Lower lobe of right lung (tissue), 2 donors: ENCODE results near the gene R3HDM2. TPM values are rescaled to one million over a fixed set of nuclear protein-coding genes. Genes with fewer than 3 reads are reported as not detected.
A peak's percentile ranks its signal among the peaks of the same experiment; 100 is the strongest.
"Not testable (repeated sequence)": the region's sequence is repeated elsewhere in the genome, so short reads cannot be mapped to it uniquely, and the experiment has no call there.

Source experiments
- ATAC-seq, 2 donors: fragments of 200-7000 bp; cut with Tn5 transposase; one replicate each; pipeline ENCODE4 v1.9.1; 2020 to 2022; ENCODE audit warnings: mild to moderate bottlenecking in 2 of 2, moderate library complexity in 2 of 2
- DNase-seq: peaks from one replicate; pipeline ENCODE4 v3.0.0-alpha.2; 2020
- H3K27ac ChIP-seq: fragments of 200-600 bp; one replicate; pipeline ENCODE4 v1.8.0; 2022
- H3K27me3 ChIP-seq: fragments of 200-600 bp; one replicate; pipeline ENCODE4 v1.8.0; 2022; ENCODE audit warnings: low read depth
- H3K36me3 ChIP-seq: fragments of 200-600 bp; one replicate; pipeline ENCODE4 v1.8.0; 2022; ENCODE audit warnings: mild to moderate bottlenecking
- H3K4me1 ChIP-seq: fragments of 200-600 bp; one replicate; pipeline ENCODE4 v1.8.0; 2022
- H3K4me3 ChIP-seq: fragments of 200-600 bp; one replicate; pipeline ENCODE4 v1.8.0; 2022; ENCODE audit warnings: mild to moderate bottlenecking
- H3K9me3 ChIP-seq: fragments of 200-600 bp; one replicate; pipeline ENCODE4 v1.8.0; 2022
- intact Hi-C: fragments of 100-400 bp; cut with DNase I; formaldehyde crosslinking; loops from one replicate; pipeline ENCODE4 v1.11.0; 2022
- total RNA-seq: library from RNA; stranded (reverse); fragmentation: NEBNext Ultra II Directional; extraction: Animal tissue kit (Norgen Biotek cat#: 25700); gene quantifications from one replicate; pipeline ENCODE4 v1.2.1, GENCODE V29; 2021
- TF ChIP-seq, protein P1 (sequence below): fragments of 200-600 bp; IDR thresholded peaks from one replicate; pipeline ENCODE4 v1.8.0; 2022; ENCODE audit warnings: antibody characterized with exemption, mild to moderate bottlenecking
- donor health status: DM: no; HTN: yes; CAD: no; lungs with severe emphysema.

Gene R3HDM2
- total RNA-seq, 1 donor from 2014 or later: 79.3 TPM

DNA sequence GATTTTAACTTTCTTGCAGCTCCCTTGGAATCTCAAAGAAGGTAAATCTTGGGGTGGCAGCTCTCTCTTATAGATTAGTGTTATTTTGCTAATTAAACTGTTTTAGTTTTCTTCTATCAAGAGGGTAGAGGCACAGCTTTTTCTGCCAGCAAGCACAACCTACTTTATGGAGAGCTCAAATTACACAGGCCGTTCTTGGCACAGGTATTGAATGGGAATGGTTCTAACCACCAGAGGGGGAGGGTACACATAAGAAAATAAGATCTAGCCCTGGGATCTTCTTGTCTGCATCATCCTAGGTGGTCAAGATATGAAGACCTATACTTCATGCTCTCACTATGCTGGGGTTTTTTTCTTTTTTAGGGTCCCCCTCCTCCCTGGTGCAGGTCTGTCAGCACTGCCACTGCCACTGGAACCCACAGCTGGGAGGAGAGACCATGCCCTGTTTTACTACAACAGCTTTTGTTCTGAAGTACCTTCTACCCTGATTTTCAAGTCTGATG lies 131.3 kb downstream of the R3HDM2 start:
- ATAC-seq (no peak), DNase-seq (no peak)
- Histone ChIP-seq H3K9me3 (no peaks in the 10 kb centered on the region), H3K4me1 (no peaks in the 10 kb centered on the region), H3K36me3 (peaks cover 95% of the 10 kb centered on the region), H3K4me3 (no peak overlapping the region), H3K27me3 (no peaks in the 10 kb centered on the region), H3K27ac (no peak overlapping the region)
- TF ChIP-seq, protein P1, sequence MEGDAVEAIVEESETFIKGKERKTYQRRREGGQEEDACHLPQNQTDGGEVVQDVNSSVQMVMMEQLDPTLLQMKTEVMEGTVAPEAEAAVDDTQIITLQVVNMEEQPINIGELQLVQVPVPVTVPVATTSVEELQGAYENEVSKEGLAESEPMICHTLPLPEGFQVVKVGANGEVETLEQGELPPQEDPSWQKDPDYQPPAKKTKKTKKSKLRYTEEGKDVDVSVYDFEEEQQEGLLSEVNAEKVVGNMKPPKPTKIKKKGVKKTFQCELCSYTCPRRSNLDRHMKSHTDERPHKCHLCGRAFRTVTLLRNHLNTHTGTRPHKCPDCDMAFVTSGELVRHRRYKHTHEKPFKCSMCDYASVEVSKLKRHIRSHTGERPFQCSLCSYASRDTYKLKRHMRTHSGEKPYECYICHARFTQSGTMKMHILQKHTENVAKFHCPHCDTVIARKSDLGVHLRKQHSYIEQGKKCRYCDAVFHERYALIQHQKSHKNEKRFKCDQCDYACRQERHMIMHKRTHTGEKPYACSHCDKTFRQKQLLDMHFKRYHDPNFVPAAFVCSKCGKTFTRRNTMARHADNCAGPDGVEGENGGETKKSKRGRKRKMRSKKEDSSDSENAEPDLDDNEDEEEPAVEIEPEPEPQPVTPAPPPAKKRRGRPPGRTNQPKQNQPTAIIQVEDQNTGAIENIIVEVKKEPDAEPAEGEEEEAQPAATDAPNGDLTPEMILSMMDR: no peak
- intact Hi-C loops: no loop called here

GRCh38 chr12:57296291-57296690 lies 134.6 kb downstream of the R3HDM2 start:
- Histone ChIP-seq H3K9me3 (no peaks in the 10 kb centered on the region), H3K4me1 (no peaks in the 10 kb centered on the region), H3K27me3 (no peaks in the 10 kb centered on the region), H3K27ac (no peak overlapping the region), H3K36me3 (peaks cover 94% of the 10 kb centered on the region), H3K4me3 (no peak overlapping the region)
- no peak for DNase-seq
- TF ChIP-seq, protein P1: no peak
- intact Hi-C loops: no loop called here
- ATAC-seq: no peak

DNA sequence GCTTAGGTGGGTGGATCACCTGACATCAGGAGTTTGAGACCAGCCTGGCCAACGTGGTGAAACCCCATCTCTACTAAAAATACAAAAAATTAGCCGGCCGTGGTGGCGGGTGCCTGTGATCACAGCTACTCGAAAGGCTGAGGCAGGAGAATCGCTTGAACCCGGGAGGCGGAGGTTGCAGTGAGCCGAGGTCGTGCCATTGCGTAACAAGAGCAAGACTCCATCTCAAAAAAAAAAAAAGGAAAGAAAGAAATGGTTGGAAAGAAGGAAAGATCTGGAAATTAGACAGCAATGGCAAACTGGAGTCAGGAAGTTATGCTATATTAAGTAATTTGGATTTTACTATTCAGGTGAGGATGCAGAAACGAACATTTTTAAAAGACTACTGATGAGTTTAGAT lies 148.8 kb downstream of the R3HDM2 start:
- intact Hi-C loops: not testable (repeated sequence)

GRCh38 chr12:57280211-57281062 lies 150.4 kb downstream of the R3HDM2 start:
- Histone ChIP-seq H3K9me3 (no peaks in the 10 kb centered on the region), H3K27ac (no peak overlapping the region), H3K36me3 (peaks cover 92% of the 10 kb centered on the region), H3K27me3 (no peaks in the 10 kb centered on the region), H3K4me1 (peaks cover 5% of the 10 kb centered on the region), H3K4me3 (no peak overlapping the region)
- ATAC-seq (peak; percentile 81 to 88), DNase-seq (no peak)
- TF ChIP-seq, protein P1: no peak
- intact Hi-C loops: no loop called here

More for the DNA sequence above, 148.8 kb downstream of the R3HDM2 start:
- H3K9me3 ChIP-seq, H3K27me3 ChIP-seq, H3K27ac ChIP-seq, H3K4me3 ChIP-seq, H3K4me1 ChIP-seq, ATAC-seq, DNase-seq: not testable (repeated sequence)
- peaks cover 85% of the 10 kb centered on the region for H3K36me3 ChIP-seq

DNA sequence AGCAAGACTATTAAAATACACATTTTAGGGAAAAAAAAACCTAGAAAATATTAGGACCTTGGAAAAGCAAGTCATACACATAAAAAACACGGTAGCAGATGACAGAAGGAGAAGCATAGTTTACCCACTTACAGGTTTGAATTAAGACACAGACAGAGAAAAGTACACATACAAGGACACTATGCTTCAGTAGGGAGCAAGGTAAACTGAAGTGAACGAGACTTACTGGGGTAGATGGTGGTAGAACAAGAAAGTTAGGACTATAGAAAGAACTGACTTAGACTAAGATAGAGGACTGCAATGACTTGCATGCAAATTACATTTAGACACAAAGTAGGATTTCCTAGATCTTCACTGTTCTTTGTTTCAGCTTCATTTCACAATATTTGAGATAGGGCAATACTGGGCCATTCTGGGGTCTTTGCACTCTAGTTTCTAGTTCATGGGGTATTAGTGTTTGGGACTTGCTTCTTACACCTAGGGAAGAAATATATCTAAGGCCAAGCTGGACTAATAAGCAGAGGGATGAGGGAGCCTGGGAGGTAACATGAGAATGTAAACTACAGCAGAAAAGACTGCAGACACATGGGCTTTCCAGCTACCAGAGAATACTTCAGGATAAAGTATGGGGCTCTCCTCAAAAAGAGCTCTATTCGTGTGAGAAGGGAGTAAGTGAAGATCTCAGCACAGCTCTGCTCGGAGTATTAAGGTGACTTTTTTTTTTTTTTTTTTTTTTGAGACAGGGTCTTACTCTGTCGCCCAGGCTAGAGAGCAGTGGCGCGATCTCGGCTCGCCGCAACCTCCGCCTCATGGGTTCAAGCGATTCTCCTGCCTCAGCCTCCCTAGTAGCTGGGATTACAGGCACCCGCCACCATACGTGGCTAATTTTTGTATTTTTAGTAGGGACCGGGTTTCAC lies 152.1 kb downstream of the R3HDM2 start:
- Histone ChIP-seq H3K4me3 (no peak overlapping the region), H3K27me3 (no peaks in the 10 kb centered on the region), H3K27ac (no peak overlapping the region), H3K36me3 (peaks cover 88% of the 10 kb centered on the region), H3K4me1 (peaks cover 5% of the 10 kb centered on the region), H3K9me3 (no peaks in the 10 kb centered on the region)
- intact Hi-C loops: no loop called here
- TF ChIP-seq, protein P1: no peak
- ATAC-seq: no peak
- no peak for DNase-seq
